ENCODE data around the gene ZSWIM7.
A peak's percentile ranks its signal among the peaks of the same experiment; 100 is the strongest.

The ZSWIM7 gene, protein sequence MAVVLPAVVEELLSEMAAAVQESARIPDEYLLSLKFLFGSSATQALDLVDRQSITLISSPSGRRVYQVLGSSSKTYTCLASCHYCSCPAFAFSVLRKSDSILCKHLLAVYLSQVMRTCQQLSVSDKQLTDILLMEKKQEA

DNA sequence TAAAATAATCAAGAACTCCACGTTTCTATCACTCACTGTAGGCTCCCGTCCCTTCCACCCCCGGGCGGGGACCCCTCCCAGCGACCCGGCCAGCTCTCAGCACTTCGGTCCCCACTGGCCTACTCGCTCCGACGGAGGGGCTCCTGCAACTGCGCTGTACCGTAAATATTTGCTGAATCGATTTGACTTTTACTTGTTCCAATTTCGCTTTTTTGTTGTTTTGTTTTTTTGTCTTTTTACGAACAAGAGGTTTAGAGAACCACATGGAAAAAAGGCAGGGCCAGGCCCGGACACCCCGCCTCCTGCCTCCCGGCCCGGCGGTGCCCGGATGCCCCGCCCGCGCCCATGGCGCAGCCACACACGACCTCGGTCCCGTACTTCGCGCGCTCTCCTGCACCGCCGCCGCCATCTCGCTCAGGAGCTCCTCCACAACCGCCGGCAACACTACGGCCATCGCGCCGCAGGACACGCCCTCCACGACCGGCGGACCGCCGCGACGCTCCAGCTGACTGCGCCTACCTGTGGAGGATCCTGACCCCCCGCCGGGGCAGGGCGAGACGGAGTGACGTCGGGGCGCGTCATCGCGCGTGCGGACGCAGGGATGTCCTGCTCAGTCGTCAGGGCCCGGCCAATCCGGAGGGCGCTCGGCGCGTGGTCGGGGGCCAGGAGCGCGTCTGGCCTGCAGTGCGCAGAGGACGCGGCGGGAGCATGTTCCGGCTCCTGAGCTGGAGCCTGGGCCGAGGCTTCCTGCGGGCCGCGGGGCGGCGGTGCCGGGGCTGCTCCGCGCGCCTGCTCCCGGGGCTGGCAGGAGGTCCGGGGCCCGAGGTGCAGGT is at the start of gene ZSWIM7, which contains the start of gene TTC19:
TSS of gene ZSWIM7 (minus strand) at position 564 of the 833 bp plus-strand sequence. CDS start at position 454, 110 bp downstream.
TSS of gene TTC19 (plus strand) at position 684 of the 833 bp plus-strand sequence. CDS start at position 709, 25 bp downstream.
- peak; percentile 98 for DNase-seq

- no peak for DNase-seq
Observed at GRCh38 chr17:16048811-16049449, 49.4 kb upstream of the ZSWIM7 start.

GRCh38 chr17:16046966-16047365 is 47.5 kb upstream of the ZSWIM7 start:
- DNase-seq: no peak

- no peak for DNase-seq
Observed at GRCh38 chr17:16044487-16044886, 45.0 kb upstream of the ZSWIM7 start.

DNA sequence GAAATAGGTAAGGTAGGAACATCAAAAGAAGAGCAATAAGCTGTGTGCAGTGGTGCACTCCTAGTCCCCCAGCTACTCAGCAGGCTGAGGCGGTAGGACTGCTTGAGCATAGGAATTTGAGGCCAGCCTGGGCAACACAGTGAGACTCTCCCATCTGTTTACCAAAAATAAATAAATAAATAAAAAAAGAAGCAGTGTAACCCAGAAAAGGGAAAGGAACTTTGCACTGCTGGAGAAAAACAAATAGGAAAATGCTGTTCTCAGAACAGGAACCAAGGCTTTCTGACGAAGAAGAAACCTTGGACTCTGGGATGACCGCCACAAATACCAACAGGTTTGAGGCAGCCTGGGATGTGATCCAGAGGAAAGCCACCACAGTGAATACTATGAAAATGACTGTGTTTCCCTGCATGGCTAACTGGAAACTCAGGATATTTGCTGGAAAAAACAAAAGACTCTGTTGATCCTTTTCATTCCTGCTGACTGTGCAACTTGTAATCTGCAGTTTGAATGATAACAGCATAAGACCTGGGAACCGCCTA is 41.3 kb upstream of the ZSWIM7 start:
- no peak for DNase-seq

GRCh38 chr17:16037636-16038035 is 38.1 kb upstream of the ZSWIM7 start:
- DNase-seq: no peak

DNA sequence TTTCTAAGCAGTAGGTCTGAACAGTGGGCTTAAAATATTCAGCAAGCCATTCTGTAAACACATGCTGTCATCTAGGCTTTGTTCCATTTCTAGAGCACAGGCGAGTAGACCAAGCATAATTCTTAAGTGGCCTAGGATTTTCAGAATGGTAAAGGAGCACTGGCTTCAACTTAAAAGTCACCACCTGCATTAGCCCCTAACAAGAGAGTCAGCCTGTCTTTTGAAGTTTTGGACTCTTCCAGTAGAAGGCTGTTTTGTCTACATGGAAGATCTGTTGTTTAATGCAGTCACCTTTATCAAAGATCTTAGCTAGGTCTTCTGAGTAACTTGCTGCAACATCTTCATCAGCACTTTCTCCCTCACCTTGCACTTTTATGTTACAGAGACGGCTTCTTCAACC is 36.8 kb upstream of the ZSWIM7 start:
- DNase-seq: no peak

GRCh38 chr17:16033729-16034349 is 34.3 kb upstream of the ZSWIM7 start:
- no peak for DNase-seq

GRCh38 chr17:16027708-16028584 is 28.4 kb upstream of the ZSWIM7 start:
- peak; percentile 86 for DNase-seq

GRCh38 chr17:16026895-16027294 is 27.4 kb upstream of the ZSWIM7 start:
- no peak for DNase-seq

DNA sequence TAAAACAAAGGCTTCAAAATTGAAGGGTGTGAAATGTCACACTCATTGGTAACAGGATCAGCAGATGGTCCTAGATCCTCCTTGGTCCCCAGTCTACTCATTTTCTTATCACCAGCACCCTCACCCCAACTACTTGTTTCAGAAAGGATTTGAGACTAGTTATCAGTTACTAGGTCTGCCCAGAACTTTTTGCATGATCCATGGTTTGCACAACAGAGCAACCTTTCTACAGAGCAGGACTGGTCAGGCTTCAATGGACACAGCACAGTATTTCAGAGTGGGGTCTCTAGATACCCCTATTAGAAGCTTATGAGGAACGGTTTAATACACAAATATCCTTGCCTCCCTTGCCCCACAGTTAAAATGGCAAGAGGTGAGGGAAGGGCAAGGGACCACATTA is 25.7 kb upstream of the ZSWIM7 start:
- DNase-seq: no peak

DNA sequence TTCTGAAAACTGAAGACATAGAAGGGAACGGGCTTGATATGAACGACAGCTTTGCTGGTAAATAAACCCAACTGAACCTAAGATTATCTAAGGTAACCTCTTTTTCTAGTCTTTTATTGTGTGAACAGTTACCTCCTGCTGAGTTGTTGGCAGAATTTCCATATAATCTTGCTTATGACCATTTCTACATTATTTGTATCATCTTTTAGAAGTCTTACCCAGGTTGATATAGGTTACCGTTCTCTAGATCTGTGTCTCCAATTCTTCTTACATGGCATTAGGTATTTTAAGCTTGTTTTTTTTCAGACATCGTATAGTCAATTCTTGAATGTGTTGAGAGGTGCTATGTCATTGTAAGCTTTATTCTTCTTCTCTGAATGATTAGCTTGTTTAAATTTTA is 24.4 kb upstream of the ZSWIM7 start:
- no peak for DNase-seq

DNA sequence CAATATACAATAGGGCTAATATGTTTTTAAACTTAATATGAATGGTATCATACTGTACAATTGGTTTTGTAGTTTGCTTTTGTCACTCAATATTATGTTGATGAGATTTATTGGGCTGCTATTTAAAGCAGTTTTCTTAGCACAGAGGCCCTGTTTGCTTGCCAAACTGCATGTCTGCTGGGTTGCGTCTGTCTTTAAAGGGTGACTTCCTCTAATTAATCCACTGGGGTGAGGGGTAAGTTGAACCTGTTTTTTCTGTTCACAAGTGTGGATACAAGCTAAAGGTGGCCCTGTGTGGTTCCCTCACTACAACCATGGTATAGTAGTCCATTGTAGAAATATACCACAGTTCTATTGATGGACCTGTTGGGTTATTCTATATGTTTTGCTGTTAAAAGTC is 19.8 kb upstream of the ZSWIM7 start:
- DNase-seq: no peak

DNA sequence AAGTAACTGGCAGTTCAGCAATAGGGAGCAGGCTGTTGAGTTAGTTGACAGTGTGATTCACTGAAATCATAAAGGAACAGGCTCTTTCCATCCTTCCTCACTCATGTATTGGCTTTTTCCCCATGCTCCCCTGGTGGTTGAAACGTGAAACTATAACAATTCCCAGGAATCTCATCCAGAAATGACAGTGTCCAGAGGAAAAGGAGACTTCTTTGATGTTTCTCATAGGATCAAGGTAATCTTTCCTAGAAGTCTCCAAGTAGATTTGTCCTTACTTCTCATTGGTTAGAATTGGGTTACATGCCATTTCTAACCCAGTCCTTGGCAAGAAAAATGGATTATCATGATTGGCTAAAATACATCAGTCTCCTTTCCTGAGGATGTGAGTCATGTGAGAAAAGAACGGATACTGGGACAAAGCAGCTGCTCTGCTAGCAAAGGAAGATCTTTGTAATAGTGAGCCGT is 14.5 kb upstream of the ZSWIM7 start:
- DNase-seq: no peak

GRCh38 chr17:16007439-16007838 is 7.9 kb upstream of the ZSWIM7 start:
- DNase-seq: peak; percentile 35

DNA sequence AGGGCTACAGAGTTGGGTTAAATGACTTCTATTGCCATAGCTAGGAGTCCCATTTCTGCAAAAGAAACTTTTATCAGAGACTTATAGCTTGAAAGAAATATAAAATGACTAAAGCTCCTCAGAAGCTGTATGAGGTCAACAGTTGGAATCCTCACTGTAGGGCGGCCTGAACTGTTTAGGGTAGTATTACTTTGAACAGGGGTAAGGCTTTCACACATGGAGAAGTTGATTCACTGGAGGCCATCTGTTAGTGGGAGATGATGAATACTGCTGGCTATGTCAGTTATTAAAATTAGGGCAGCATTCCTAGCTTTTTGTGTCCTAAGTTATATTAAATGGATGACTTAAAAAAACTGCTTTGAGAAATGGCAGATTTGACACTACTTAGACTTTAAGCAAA is 6.1 kb upstream of the ZSWIM7 start:
- no peak for DNase-seq

- DNase-seq: no peak
Observed at GRCh38 chr17:16003841-16004240, 4.3 kb upstream of the ZSWIM7 start.

GRCh38 chr17:16002708-16003260 is 3.3 kb upstream of the ZSWIM7 start:
- no peak for DNase-seq

DNA sequence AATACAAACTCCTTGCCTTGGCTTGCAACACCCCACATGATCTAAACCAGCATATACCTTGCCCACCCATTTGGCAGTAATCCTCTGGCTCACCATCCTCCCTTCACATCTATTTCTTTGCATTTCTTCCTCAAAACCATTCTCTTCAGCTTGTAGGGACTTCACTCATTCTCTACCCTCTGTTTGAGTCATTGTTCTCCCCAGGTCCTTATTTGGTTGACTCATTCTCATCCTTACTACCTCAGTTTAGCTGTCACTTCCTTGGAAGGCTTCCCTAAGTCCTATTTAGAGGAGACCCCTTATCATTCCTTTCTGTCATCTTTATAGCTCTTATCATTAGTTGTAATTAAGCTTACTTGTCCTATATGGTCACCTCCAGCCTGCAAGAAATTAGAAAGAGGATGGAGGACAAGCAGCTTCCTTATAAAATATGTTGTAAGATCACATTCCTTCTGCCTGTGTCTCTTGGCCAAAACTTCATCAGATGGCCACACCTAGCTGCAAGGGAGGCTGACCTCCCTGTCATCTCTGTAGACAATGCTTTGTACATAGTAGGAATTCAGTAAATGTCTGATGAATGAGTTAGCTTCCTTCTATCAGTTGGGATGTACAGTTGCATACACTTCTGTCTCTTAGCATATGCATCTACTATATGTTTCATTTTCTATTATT is 1.9 kb upstream of the ZSWIM7 start:
- DNase-seq: peak; percentile 56

GRCh38 chr17:15999974-16000827 is 697 bp upstream of the ZSWIM7 start:
- DNase-seq: no peak
